Measurements from ENCODE around the gene GPC5.
"Not testable (repeated sequence)": the region's sequence is repeated elsewhere in the genome, so short reads cannot be mapped to it uniquely, and the experiment has no call there.

Gene GPC5

GRCh38 chr13:91726671-91727070 lies 328.2 kb downstream of the GPC5 start:
- no peak for DNase-seq

- DNase-seq, result no peak
Measured at GRCh38 chr13:91729859-91730258, 331.4 kb downstream of the GPC5 start.

GRCh38 chr13:91739751-91740150 lies 341.3 kb downstream of the GPC5 start:
- DNase-seq, result no peak

DNA sequence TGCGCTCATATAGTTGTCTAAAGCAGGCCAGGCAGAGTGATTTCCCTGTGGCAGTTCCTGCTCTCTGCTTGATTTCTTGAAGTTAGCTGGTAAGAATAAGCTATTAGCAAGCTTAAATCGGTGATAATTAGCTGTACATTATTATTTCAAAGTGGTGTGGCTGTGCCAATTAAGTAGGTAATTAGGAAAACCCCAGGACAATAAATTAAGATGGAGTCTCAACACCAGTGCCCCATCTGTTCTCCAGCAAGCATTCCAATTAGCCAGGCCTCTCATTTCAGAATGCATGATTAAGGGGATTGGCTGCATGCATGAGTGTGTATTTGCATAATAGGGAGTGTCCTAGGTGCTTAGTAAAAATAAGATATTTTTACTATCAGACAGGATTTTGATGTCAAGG lies 342.3 kb downstream of the GPC5 start:
- no peak for DNase-seq

GRCh38 chr13:91741925-91742324 lies 343.5 kb downstream of the GPC5 start:
- DNase-seq, result no peak

GRCh38 chr13:91744284-91744683 lies 345.9 kb downstream of the GPC5 start:
- no peak for DNase-seq

DNA sequence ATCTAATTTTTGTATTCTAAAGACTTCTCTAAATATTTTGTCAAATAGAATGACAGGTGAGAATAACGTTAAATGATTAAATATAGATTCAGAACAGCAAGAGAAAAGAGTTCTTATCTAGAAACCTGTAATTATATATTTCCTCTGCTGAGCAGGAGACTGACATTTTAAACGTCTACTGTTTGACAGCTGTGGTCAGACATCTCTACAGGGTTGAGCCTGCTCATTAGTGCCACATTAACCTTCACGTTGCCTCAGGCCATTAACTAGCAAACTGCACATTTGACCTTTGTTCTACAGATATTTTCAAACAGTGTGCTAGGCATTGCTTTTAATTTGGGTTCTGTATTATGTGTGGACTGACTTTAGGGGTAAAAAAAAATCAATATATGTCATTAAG lies 347.5 kb downstream of the GPC5 start:
- DNase-seq, result no peak

DNA sequence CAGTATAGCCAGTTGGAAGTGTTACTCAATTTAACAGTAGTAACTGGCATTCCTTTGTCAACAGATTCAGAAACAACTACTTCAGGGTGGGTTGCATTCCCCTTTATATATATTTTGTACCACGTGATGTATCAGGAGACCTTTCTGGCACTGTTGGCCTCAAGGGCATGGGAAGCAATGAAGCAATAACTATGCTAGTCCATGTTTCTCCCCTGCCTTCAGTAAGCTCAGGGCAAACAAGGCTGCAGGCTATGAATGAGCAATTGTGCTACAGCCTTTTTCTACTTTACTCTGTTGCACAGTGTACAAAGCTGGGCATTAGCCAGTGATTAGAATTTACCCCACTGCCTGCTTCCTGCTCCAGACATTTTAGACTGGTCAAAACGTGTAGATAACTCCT lies 348.8 kb downstream of the GPC5 start:
- no peak for DNase-seq

DNA sequence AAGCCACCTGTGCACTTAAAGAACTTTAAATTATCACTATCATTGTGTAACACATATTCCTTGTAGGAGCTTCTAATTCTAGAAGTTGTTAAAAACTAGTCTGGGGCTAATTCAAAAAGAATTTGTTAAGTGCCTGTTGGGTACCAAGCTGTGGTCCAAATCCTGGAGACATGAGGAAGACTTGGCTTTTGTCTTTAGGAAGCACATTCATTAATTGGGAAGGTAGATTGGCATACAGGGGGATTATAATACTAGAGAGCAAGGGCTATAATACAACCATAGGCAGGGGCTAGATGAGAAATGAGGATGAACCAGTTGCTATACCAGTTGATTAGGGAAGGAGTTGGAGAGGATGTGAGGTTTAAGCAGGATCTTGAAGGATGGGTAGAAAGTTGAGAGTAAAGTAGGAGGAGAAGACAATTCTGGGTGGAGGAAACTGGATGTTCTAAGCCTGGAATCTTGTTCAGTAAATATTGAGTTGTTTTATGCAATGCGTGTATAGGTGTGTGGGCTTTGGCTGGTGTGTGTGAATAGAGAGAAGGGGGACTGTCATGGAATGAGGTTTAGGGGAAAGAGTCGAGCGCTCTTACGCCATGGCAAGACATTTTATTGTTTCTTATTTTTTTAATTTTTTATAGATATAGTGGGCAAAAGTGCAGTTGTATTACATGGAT lies 350.1 kb downstream of the GPC5 start:
- no peak for DNase-seq

GRCh38 chr13:91758724-91759123 lies 360.3 kb downstream of the GPC5 start:
- no peak for DNase-seq

GRCh38 chr13:91762957-91763356 lies 364.5 kb downstream of the GPC5 start:
- no peak for DNase-seq

DNA sequence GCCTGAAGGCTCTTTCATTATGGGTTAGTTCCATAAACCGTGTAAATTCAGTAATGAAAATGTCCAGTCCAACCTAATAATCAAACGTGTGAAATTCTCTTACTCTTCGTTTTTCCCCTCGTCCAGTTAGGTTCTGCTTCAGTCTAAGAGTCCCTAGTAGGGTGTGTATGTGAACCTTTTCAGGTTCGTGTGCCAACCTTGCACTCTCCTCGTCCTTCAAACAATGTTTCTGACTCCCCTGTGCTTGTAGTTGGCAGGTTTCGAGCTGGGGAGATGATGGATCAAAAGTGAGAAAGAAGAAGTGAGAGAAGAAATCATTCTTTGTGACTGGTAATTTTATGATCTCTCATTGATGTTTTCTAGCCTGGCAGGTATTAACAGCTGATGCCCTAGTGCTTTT lies 366.1 kb downstream of the GPC5 start:
- no peak for DNase-seq

DNA sequence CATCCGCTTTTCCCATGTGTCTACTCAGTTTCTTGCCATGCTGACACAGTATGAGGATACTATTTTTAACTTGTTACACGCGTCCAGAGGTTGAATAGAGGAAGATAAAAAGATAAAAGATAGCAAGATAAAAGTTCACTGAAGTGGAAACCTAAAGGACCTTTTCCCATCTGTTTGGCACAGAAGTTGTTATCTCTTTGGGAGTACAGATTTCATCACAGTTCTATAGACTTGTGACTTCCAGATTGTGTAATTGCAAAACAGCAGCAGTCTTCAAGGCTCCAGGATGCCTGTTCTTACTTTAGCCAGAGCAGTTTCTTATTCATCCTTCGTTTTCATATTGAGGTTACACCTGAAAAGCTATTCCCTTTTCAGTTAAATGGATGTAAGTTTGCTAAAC lies 369.2 kb downstream of the GPC5 start:
- no peak for DNase-seq

- DNase-seq, result no peak
Measured at GRCh38 chr13:91768746-91769145, 370.3 kb downstream of the GPC5 start.

DNA sequence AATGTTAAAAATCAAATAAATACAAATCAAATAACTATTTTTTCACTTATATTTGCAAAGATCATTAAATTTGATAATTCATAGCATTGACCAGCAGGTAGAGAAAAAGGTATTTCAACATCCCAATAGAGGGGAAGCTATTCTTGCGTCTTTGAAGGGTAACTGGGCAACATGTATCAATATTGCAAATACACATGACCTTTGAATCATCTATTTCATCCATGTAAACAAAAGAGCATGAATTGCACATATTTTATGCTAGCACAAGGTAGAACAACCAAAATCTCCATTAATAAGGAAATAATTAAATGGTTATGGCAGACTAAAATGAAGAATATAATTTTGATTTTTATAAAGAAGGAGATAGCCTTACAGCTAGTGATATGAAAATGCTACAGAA lies 372.8 kb downstream of the GPC5 start:
- no peak for DNase-seq

DNA sequence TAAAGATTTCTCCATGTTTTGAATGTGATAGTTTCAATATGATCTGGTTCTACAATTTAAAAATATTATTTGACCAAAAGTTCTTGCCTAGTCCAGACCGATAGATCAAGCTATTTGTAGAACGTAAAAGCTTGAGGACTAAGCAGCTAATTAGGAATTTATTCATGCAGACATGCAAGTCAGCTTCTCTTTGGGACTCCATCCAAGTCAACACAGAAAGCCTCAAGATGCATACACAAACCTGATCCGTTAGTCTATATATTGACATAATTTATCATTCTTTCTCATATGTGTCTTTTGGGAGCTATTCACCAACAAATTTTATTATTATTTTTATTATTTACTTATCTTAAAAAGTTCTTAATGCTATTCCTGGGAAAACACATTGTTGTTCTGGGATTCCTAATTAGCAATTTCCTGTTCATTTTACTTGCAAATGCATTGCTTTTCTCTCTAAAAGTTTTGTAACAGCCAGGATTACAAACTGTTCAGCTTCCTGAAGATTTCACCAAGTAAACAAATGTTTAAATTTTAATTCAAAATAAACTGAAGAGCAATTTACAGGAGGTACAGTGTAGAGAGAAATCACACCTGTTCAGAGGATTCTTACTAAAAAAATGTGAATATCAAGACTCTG lies 375.3 kb downstream of the GPC5 start:
- no peak for DNase-seq

DNA sequence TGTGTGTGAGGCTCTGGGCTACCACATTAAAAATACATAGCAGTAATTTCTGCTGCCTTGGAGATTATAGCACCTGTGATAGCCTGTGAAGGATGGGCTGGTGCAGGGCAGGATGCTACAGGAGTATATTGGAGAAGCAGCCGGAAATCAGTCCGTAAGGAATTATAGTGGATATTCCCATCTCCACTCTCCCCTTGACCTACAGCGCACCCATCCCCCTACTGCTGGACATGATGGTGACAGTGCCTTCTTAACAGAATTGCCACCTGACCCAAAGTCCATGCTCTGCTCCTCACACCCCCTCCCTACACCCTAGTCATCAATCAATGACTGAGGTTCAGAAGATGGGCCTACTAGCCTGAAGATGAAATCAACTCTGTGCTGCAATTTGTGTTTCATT lies 376.0 kb downstream of the GPC5 start:
- no peak for DNase-seq

DNA sequence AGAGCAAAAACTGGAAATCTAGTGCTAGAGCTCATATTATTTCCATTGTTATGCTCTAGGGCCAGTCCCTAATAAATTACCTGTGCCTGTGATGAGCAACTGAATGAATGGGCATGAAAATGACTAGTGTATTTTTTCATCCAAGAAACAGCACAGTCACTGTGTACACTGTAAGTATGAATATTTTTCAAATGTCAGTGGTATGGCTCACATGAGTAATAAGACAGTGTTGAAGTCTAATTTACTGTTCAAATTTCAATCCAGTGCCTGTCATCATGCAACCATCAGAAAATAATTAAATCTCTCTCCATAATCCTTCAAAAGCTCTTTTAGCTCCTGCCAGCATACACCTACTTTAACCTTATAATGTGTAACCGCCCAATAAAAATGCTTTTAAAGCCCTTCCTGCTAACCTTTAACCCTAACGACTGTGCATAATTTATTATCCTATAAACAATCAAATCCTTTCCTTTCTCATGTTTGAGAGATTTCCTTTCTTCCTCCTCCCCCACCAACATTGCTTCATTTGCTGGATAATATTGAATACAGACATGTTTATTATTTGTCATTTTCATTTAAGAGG lies 378.3 kb downstream of the GPC5 start:
- DNase-seq, result no peak

DNA sequence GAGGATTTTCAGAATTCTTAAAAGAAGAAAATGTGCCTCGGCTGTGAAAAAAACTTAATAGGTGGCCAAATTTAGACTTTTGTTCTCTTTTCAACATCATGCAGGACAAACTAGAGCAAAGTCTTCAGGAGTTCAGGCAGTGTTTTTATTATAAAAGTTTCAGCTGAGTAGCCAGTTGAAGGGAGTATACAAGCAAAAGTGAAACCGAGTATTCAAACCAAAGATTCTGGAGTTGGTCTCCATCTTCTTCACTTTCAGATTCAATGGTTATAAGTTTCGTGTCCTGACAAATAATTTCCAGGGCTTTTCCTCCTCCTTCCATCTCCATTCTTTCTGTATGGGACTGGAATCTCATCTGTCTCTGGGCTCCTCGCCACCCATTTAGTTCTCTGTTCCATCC lies 379.7 kb downstream of the GPC5 start:
- DNase-seq, result no peak

DNA sequence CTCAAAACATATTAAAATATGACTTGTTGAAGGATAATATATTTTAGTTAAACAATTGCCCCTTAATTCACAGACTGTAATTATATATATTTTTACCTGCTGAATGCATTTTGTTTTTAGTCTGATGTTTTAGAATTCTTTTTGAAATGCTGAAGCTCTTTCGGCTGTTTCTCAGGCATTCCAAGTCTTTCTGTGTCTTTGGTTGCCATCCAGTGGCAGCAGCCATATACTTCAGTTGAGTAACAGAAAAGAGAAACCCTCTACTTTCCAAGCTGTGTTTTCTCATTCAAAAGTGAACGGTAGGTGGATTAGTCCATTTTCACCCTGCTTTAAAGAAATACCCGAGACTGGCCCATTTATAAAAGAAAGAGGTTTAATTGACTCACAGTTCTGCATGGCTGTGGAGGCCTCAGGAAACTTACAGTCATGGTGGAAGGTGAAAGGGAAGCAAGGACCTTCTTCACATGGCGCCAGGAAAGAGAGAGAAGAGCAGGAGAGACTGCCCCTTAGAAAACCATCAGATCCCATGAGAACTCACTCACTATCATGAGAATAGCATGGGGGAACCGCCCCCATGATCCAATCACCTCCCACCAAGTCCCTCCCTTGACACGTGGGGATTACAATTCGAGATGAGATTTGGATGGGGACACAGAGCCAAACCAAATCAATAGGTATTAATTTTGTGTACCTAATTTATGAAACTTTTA lies 383.7 kb downstream of the GPC5 start:
- DNase-seq, result not testable (repeated sequence)

DNA sequence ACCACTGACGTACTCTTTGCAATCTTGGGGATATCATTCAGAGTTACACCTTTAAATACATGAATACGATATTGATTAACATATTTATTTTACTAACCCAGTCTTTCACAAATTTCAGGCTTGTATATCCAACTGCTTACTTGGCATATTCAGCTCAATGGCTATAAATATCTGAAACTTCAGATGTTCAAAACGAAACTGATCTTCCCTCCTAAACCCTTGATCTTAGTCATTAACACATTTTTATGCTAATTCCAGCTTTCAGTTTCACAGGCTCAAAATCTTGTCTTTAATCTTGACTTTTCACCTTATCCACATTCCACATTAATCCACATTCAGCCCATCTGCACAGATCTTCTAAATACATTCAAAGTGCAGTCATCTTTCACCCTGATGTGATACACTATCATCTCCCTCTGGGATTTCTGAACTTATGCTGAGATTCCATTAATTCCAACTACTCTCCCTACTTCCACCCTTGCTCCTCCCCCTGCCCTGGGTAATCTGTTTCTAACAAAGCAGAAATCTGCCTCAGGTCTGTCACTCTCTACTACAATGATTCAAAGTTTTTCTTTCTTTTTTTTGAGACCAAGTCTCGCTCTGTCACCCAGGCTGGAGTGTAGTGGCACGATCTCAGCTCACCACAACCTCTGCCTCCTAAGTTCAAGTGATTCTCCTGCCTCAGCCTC lies 387.2 kb downstream of the GPC5 start:
- DNase-seq, result no peak

- no peak for DNase-seq
Measured at GRCh38 chr13:91792054-91792453, 393.6 kb downstream of the GPC5 start.

DNA sequence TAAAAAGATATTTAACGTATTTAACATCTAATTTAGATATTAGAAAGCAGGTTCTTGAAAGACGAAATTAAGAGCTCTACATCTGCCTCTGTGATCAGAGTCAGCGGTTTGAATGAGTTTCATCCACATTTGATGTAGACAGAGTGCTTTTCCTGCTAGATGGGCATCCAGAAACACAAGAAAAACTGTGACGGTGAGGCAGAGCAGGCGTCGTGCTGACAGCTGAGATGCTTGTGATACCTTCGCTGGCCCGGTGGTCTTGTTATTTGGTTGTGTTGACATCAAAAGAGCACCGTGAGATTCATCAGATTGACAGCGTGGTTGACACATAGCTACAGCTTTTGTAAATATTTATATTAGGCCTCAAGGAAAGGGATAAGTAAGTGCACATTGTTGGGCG lies 399.1 kb downstream of the GPC5 start:
- no peak for DNase-seq
